Measurements from ENCODE around the gene OR7G1.
"Not testable (repeated sequence)": the region's sequence is repeated elsewhere in the genome, so short reads cannot be mapped to it uniquely, and the experiment has no call there.

The OR7G1 gene

GRCh38 chr19:9075064-9075949, 40.3 kb downstream of the OR7G1 start:
- no peak for DNase-seq

- DNase-seq: no peak
Observed at GRCh38 chr19:9073806-9074205, 41.8 kb downstream of the OR7G1 start.

GRCh38 chr19:9071720-9072119, 43.8 kb downstream of the OR7G1 start:
- DNase-seq: not testable (repeated sequence)

GRCh38 chr19:9070066-9070465, 45.5 kb downstream of the OR7G1 start:
- DNase-seq: no peak

DNA sequence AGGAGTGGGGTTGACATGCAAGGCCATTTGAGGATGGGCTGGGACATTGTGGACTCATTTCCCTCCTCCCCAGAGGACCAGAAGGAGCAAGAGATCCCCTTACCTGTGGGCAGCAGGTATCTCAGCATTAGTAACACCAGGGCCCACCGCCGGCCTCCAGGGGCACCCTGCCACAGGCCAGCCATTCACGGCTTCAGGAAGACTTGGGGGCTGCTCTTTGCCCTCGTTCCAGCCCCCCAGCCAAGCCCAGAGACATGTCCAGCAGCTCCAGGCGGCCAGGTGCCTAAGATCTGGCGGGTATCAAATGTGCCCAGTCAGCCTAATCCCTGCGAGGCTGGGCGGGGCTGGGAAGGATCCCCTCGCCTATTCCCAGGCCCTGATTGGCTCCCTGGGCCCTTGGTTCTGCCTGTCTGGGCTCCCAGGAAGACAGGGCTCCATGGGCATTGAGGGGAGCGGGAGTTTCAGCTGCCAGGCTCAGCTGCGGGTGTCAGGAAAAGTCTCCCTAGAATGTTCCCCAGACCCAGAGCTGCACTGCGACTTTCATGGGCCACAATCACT, 50.0 kb downstream of the OR7G1 start:
- no peak for DNase-seq

Data from bone marrow (tissue), 2 donors.